ENCODE data around the gene CTDP1. TPM values are rescaled to one million over a fixed set of nuclear protein-coding genes. Genes with fewer than 3 reads are reported as not detected.

Gene CTDP1
- total and polyA plus RNA-seq, 5 donors = 7.1 to 11.5 (median 9.9) TPM

DNA sequence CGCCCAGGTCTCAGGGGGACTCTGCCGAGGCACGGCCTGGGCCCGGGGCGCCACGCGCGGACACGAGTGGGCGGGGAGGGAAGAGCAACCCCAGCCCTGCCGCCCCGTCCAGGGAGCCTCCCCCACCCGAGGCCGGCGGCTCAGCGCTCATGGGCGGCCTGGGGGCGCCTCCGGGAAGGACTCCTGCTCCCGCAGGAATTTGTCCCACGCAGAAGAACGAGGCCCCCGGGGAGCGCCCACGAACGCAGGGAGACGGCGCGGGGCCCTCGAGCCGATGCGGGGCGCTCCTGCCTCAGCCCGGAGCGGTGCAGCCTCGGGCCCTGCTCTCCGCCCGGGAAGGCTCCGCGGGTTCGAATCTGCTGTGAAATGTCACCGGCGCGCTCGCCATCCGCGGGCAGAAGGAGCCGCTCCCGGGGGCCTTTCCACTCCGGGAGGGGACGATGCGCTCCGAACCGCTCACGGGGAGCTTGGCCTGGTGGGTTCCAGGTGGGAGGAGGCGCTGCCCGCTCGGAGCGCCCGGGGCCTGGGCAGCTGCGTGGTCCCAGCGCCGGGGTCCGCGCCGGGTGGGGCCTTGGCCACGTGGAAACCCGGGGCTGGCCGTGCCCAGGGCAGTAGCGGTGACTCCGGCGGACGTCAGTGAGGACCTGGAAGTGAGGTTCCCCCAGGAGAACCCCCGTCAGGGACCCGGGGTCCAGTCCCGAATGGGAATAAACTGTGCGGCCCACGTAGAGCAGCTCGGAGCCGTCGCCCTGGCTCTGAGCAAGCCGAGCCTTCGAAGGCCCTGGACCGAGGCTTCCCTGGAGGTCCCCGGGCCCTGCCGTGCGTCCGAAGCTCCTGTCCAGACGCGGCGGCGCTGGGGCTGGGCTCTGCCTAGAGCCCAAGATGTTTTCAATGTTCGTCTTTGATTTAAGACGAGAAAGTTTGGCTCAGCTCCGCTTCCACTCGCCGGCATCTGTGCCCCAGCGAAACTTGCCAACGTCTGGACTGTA is 41.4 kb upstream of the CTDP1 start:
- ATAC-seq = peak in 1 of 2 donors; percentile 12
- Histone ChIP-seq H3K4me3 (ENCODE audit: low read length) (no peak overlapping the region), H3K9me3 (ENCODE audit: control insufficient read depth, low read length) (no peaks in the 10 kb centered on the region), H3K27ac (ENCODE audit: low read length) (no peak overlapping the region), H3K27me3 (ENCODE audit: control insufficient read depth, insufficient read depth) (no peaks in the 10 kb centered on the region), H3K4me1 (ENCODE audit: control insufficient read depth, insufficient read depth, low read length) (no peaks in the 10 kb centered on the region)
- DNase-seq = peak in 1 of 3 donors; percentile 65
- WGBS = 48% methylated on average over 99 of the region's 99 CpGs
- intact Hi-C loops (cut with DNase I) = loop anchor here in 1 of 4 donors (10.0 kb wide), 1 partner anchor 103 kb away; no protein-coding TSS in a partner anchor

DNA sequence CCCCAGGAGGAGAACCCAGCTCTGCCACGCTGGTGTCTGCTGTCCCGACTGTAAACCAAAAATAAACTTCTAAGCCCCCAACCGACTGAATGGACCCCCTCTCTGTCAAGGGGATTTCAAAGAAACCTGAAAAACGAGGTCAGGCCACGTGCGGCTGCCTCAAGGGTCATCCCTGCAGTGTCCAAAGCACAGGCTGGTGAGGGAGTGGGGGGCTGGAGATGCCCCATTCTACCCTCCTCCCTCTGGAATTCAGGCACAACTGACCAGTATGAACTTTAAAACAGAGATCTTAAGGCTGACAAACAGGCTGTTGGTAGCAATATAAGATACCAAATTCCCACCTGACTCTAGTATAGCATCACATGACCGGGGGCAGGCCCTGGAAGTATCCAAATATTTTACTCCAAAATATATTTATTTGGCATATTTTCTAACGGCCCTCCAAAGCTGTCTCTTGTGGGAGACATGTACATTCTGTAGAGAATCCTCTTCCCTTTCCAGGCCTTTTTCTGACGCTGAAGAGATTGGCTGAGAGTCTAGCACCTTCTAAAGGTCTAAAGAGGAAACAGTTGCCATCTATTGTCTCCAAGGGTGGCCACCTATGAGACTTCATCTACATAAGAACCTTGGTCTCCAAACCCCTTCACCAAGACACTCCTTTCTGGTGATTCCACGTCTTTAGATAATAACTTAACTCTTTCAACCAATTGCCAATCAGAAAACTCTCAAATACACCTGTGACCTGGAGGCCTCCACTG is 40.4 kb upstream of the CTDP1 start:
- Histone ChIP-seq H3K9me3 (ENCODE audit: control insufficient read depth, low read length) (no peaks in the 10 kb centered on the region), H3K27ac (ENCODE audit: low read length) (no peak overlapping the region), H3K4me1 (ENCODE audit: control insufficient read depth, insufficient read depth, low read length) (no peaks in the 10 kb centered on the region), H3K4me3 (ENCODE audit: low read length) (no peak overlapping the region), H3K27me3 (ENCODE audit: control insufficient read depth, insufficient read depth) (no peaks in the 10 kb centered on the region)
- 66% methylated on average over 10 of the region's 10 CpGs for WGBS
- no peak for ATAC-seq
- DNase-seq = no peak
- intact Hi-C loops (cut with DNase I) = loop anchor here in 1 of 4 donors (10.0 kb wide), 1 partner anchor 104 kb away; no protein-coding TSS in a partner anchor

DNA sequence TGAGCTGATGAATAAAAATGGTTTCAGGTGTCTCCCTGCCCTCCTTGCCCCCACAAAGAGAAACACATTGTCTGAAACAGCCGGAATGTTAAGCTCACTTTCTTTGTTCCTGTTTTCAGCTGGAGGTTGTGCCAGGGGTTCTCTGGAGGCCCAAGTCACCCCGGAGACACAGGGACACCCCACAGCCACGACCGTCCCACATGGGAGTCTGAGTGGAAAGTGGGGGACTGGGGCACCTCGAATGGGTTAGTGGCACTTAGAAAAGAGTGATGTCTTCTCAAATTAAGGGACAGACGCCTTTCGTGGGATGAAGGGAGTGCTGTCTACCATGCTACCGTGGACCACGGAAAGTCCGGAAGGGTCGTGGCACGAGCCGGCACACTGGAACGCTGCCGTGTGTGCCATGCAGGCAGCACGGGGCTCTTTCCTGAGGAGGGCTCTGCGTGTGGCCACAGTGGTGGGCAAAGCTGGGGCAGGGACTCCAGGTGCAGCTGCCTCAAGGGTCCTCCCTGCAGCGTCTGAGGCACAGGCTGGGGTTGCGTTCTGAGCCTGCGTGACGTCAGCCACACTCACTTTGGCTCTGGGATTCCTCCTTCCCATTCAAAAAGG is 39.4 kb upstream of the CTDP1 start:
- no peaks in the 10 kb centered on the region for H3K4me1 ChIP-seq (ENCODE audit: control insufficient read depth, insufficient read depth, low read length)
- H3K4me3 ChIP-seq (ENCODE audit: low read length) = no peak overlapping the region
- H3K27me3 ChIP-seq (ENCODE audit: control insufficient read depth, insufficient read depth) = no peaks in the 10 kb centered on the region
- ATAC-seq (no peak), DNase-seq (no peak)
- WGBS = 89% methylated on average over 21 of the region's 21 CpGs
- H3K9me3 ChIP-seq (ENCODE audit: control insufficient read depth, low read length) = no peaks in the 10 kb centered on the region
- intact Hi-C loops (cut with DNase I) = loop anchor here in 3 of 4 donors (5.0 to 10.0 kb wide), 2 partner anchors 105 to 108 kb away; no protein-coding TSS in a partner anchor
- H3K27ac ChIP-seq (ENCODE audit: low read length) = no peak overlapping the region

DNA sequence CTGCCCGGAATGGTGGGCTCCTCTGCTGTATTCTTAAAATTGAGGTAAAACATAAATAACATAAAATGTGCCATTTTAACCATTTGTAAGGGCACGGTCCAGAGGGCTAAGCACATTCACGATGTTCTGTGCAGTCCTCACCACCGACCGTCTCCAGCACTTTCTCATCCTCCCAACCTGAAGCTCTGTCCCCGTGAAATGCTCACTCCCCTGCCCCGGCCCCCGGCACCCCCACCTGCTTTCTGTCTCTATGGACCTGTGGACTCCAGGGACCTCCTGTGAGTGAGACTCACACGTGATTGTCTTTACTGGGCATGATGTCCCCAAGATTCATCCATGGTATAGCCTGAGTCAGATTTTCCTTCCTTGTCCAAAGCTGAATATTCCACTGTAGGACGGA is 38.7 kb upstream of the CTDP1 start:
- 86% methylated on average over 10 of the region's 10 CpGs for WGBS

DNA sequence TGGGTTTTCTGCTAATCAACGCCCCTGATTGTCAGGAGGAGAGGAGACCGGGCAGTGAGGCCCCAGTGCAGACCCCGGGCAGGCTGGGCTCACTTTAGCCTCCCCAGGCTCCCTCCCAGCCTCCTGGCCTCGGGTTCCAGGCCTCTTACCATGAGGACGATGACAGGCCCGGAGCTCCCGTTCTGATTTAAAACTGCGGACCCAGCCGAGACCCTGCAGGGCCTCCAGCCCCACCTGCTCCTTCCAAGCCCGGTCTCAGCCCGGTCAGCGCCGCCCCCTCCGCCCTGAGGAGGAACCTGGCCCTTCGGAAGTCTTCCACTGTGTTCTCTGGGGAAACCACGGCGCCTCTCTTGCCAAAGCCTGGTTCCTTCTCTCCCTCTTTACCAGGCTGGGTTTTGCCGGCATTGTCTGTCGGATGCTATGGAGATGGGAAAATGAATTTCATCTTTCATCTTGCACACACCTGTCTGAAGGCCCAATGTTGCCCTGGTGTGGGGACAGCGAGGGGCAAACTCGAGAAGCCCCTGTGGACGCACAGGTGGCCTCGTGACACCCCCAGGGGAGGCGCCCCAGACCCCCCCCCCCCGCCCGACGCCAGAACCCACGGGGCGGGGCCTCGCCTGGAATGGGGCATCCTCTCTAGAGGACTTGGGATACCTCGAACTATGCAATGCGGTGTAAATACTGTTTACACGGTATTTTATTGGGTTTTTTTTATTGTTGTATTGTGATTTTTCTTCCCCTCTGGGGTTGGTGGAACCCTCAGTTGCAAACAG is 37.7 kb upstream of the CTDP1 start:
- Histone ChIP-seq H3K4me3 (ENCODE audit: low read length) (no peak overlapping the region), H3K4me1 (ENCODE audit: control insufficient read depth, insufficient read depth, low read length) (no peaks in the 10 kb centered on the region), H3K27me3 (ENCODE audit: control insufficient read depth, insufficient read depth) (no peaks in the 10 kb centered on the region), H3K27ac (ENCODE audit: low read length) (no peak overlapping the region), H3K9me3 (ENCODE audit: control insufficient read depth, low read length) (no peaks in the 10 kb centered on the region)
- ATAC-seq (no peak), DNase-seq (peak in 1 of 3 donors; percentile 52)
- intact Hi-C loops (cut with DNase I) = loop anchor here (2.0 to 10.0 kb wide), 3 partner anchors 107 to 261 kb away; no protein-coding TSS in a partner anchor
- WGBS = 89% methylated on average over 33 of the region's 33 CpGs

More for the DNA sequence above, 38.7 kb upstream of the CTDP1 start:
- H3K4me1 ChIP-seq (ENCODE audit: control insufficient read depth, insufficient read depth, low read length) = no peaks in the 10 kb centered on the region
- H3K4me3 ChIP-seq (ENCODE audit: low read length) = no peak overlapping the region
- no peaks in the 10 kb centered on the region for H3K9me3 ChIP-seq (ENCODE audit: control insufficient read depth, low read length)
- H3K27ac ChIP-seq (ENCODE audit: low read length) = no peak overlapping the region
- intact Hi-C loops (cut with DNase I) = loop anchor here in 3 of 4 donors (5.0 to 10.0 kb wide), 2 partner anchors 106 to 109 kb away; no protein-coding TSS in a partner anchor
- ATAC-seq = no peak
- H3K27me3 ChIP-seq (ENCODE audit: control insufficient read depth, insufficient read depth) = no peaks in the 10 kb centered on the region
- DNase-seq = no peak

DNA sequence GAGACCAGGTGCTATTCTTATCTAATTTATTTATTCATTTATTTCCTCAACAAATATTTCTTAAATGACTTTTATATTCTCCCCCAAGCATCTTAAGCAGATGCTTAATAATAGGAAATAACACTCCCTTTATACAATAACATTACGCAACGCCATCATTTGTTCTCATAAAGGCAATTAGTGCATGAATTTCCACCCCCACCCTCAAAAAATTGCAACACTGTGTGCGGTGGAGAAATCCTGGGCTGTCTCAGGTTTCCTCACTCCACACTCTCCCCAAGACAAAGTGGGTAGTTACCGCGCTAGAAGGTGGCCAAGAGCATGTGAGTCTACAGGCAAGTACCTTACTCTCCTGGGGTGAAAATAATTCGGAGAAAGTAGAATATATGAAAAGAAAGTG is 37.0 kb upstream of the CTDP1 start:
- Histone ChIP-seq H3K9me3 (ENCODE audit: control insufficient read depth, low read length) (no peaks in the 10 kb centered on the region), H3K27me3 (ENCODE audit: control insufficient read depth, insufficient read depth) (no peaks in the 10 kb centered on the region), H3K4me3 (ENCODE audit: low read length) (no peak overlapping the region), H3K27ac (ENCODE audit: low read length) (no peak overlapping the region), H3K4me1 (ENCODE audit: control insufficient read depth, insufficient read depth, low read length) (no peaks in the 10 kb centered on the region)
- DNase-seq = no peak
- 81% methylated on average over 6 of the region's 6 CpGs for WGBS
- intact Hi-C loops (cut with DNase I) = loop anchor here (2.0 to 10.0 kb wide), 3 partner anchors 108 to 262 kb away; no protein-coding TSS in a partner anchor
- no peak for ATAC-seq

DNA sequence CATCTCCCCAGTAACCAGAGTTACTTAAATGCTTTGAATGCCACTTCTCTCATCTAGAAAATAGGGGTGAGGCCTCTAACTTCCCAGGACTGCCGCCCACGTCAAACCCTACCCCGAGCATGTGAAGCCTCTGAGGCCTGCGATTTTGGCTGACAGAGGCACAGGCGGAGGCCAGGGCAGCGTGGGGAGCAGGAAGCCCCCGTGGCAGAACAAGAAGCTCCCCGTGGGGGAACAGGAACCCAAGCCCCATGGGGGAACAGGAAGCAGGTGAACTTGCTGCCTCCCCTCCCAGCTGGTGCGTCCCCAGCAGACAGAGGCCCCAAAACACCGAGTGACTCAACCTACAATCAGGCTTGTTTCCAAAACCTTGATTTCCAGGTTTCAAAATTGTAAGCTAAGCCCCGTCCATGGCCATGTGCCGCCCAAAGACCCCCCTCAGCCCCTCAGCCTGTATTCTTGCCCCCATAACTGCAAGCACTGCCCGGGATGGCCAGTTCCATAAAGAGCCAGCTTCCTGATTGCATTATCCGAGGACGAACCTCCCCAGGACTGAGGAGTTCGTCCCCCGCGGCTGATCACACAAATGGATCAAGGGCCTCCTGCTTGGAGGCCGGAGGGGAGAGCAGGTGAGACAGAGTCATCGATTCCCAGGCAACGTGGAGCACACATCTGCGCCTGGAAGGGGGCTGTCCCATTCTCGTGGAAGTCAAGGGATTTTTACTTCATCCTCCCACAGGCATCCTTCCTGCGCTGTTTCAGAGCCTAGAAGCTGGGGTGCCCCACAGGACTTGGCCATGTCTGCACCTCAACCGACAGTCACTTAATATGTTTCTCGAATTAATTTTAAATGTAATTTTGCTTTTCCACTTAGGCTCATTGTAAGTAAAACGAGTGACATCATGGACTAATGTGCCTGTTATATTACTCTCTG is 36.3 kb upstream of the CTDP1 start:
- Histone ChIP-seq H3K9me3 (ENCODE audit: control insufficient read depth, low read length) (no peaks in the 10 kb centered on the region), H3K27me3 (ENCODE audit: control insufficient read depth, insufficient read depth) (no peaks in the 10 kb centered on the region), H3K4me3 (ENCODE audit: low read length) (no peak overlapping the region), H3K27ac (ENCODE audit: low read length) (no peak overlapping the region), H3K4me1 (ENCODE audit: control insufficient read depth, insufficient read depth, low read length) (no peaks in the 10 kb centered on the region)
- intact Hi-C loops (cut with DNase I) = loop anchor here (2.0 to 10.0 kb wide), 3 partner anchors 109 to 263 kb away; no protein-coding TSS in a partner anchor
- no peak for ATAC-seq
- 75% methylated on average over 27 of the region's 27 CpGs for WGBS
- peak in 1 of 3 donors; percentile 37 for DNase-seq

DNA sequence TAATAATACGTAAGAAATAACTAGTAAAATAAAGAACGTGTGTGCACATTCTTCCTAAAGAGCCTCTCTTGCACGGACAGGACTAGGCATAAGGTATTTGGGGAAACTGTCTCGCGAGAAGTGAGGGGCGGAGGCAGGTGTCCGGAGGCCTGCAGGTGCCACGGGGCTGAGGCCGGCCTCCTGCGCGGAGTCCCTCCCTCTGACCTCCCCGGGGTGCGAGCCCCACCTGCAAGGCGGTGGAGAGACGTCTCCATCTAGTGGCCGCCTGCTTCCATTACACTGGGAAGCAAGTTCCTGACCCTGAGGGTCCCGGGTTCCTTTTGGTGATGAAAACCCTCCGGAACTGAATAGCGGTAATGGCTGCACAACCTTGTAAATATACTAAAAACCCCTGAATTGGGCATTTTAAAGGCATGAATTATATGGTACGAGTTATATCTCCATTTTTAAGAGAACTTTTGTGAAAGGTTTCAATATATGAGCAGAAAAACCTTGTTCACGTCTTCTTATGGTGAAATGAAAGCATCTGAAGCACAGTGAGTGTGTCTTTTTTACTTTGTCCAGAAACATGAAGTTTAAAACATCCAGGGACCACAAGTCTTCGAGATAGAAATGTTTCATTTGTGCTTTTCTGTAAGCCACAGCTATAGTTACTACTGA is 35.5 kb upstream of the CTDP1 start:
- ATAC-seq (peak; percentile 73 to 83), DNase-seq (peak; percentile 64 to 86 (median 85))
- 12% methylated on average over 22 of the region's 22 CpGs for WGBS
- Histone ChIP-seq H3K4me3 (ENCODE audit: low read length) (no peak overlapping the region), H3K9me3 (ENCODE audit: control insufficient read depth, low read length) (no peaks in the 10 kb centered on the region), H3K4me1 (ENCODE audit: control insufficient read depth, insufficient read depth, low read length) (no peaks in the 10 kb centered on the region), H3K27ac (ENCODE audit: low read length) (no peak overlapping the region), H3K27me3 (ENCODE audit: control insufficient read depth, insufficient read depth) (no peaks in the 10 kb centered on the region)
- intact Hi-C loops (cut with DNase I) = loop anchor here in 3 of 4 donors (1.0 to 10.0 kb wide), 4 partner anchors 109 to 265 kb away; no protein-coding TSS in a partner anchor

DNA sequence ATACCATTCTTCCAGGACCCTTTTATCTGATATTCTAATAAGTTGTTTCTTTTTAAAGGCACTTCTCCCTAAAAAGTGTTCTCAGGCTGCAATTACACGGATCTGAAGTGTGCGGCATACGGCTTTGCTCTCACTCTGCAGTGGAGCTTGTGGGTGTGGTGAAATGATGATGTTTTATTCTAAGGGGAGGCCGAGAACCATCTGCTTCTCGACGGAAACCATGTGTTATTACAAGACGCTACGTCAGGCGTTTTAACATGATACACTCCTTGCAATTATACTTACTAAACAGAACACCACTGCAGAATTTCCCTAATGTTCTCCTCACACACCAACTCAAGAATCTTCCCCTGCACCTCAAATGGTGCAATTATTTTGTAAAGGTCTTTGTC is 34.9 kb upstream of the CTDP1 start:
- H3K4me1 ChIP-seq (ENCODE audit: control insufficient read depth, insufficient read depth, low read length) = no peaks in the 10 kb centered on the region
- no peak for ATAC-seq
- WGBS = 56% methylated on average over 9 of the region's 9 CpGs
- no peak for DNase-seq
- H3K27me3 ChIP-seq (ENCODE audit: control insufficient read depth, insufficient read depth) = no peaks in the 10 kb centered on the region
- no peak overlapping the region for H3K4me3 ChIP-seq (ENCODE audit: low read length)
- intact Hi-C loops (cut with DNase I) = loop anchor here in 3 of 4 donors (1.0 to 10.0 kb wide), 4 partner anchors 110 to 266 kb away; no protein-coding TSS in a partner anchor
- no peak overlapping the region for H3K27ac ChIP-seq (ENCODE audit: low read length)
- H3K9me3 ChIP-seq (ENCODE audit: control insufficient read depth, low read length) = no peaks in the 10 kb centered on the region
